Naive thymus-derived CD4-positive, alpha-beta T cell (primary cell): ENCODE data around the gene ADA. TPM values are rescaled to one million over a fixed set of nuclear protein-coding genes. Genes with fewer than 3 reads are reported as not detected.

Experiments used
- ATAC-seq: fragments of 150-1000 bp; cut with Tn5 transposase; 2 replicates; pipeline ENCODE4 v1.10.0; 2021; ENCODE audit warnings: mild to moderate bottlenecking, moderate library complexity
- CTCF ChIA-PET: fragments of 350-600 bp; sonication (Branson Sonifier 250); formaldehyde crosslinking; loops from one replicate; lab custom pipeline; 2021; ENCODE audit warnings: antibody characterized with exemption; lab: Charles Lee
- POLR2A ChIA-PET: fragments of 350-600 bp; sonication (Branson Sonifier 250); formaldehyde crosslinking; loops from one replicate; lab custom pipeline; 2021; ENCODE audit warnings: antibody characterized with exemption, inconsistent platforms; lab: Charles Lee
- DNase-seq, 9 donors: peaks; one replicate each; pipeline versions ENCODE4 v3.0.0 to v3.0.0-alpha.2; 2020 to 2022; ENCODE audit warnings: mixed read lengths in 1 of 9
- H3K27ac ChIP-seq: one replicate; pipeline ENCODE4 v1.7.0; 2013; ENCODE audit warnings: mild to moderate bottlenecking, low read depth, low read length, moderate library complexity
- H3K27me3 ChIP-seq, 2 donors: one replicate each; pipeline ENCODE4 v1.7.0; 2013; ENCODE audit warnings: low read length in 2 of 2, mild to moderate bottlenecking in 2 of 2, moderate library complexity in 2 of 2; ENCODE audit not compliant: control insufficient read depth in 2 of 2, insufficient read depth in 2 of 2
- H3K36me3 ChIP-seq, 3 experiments: 1 replicate in 2 of 3; 2 replicates in 1 of 3; pipeline ENCODE4 v1.7.0; 2013; ENCODE audit warnings: low read length in 3 of 3, mild to moderate bottlenecking in 3 of 3, moderate library complexity in 1 of 3; ENCODE audit not compliant: insufficient read depth in 3 of 3, control insufficient read depth in 2 of 3
- H3K4me1 ChIP-seq, 2 donors: one replicate each; pipeline ENCODE4 v1.7.0; 2013; ENCODE audit warnings: low read length in 2 of 2, mild to moderate bottlenecking in 2 of 2, moderate library complexity in 1 of 2; ENCODE audit not compliant: control insufficient read depth in 2 of 2, insufficient read depth in 2 of 2
- H3K4me3 ChIP-seq: 2 replicates; pipeline ENCODE4 v1.7.0; 2013; ENCODE audit warnings: mild to moderate bottlenecking, low read length
- H3K9me3 ChIP-seq, 3 experiments: 1 replicate in 2 of 3; 2 replicates in 1 of 3; pipeline ENCODE4 v1.7.0; 2013; ENCODE audit warnings: low read length in 3 of 3; ENCODE audit not compliant: control insufficient read depth in 2 of 3
- H3K27ac Mint-ChIP-seq, 9 donors: one replicate each; pipeline ENCODE4 v1.8.0; 2020 to 2022; ENCODE audit warnings: mixed read lengths in 9 of 9, mild to moderate bottlenecking in 8 of 9, moderate library complexity in 5 of 9, inconsistent platforms in 2 of 9
- H3K27me3 Mint-ChIP-seq, 5 donors: one replicate each; pipeline ENCODE4 v1.8.0; 2021 to 2022; ENCODE audit warnings: mixed read lengths in 5 of 5, mild to moderate bottlenecking in 1 of 5
- H3K36me3 Mint-ChIP-seq, 5 donors: one replicate each; pipeline ENCODE4 v1.8.0; 2020 to 2022; ENCODE audit warnings: mixed read lengths in 5 of 5, mild to moderate bottlenecking in 3 of 5, inconsistent platforms in 1 of 5
- H3K4me1 Mint-ChIP-seq, 7 donors: one replicate each; pipeline ENCODE4 v1.8.0; 2020 to 2022; ENCODE audit warnings: mixed read lengths in 7 of 7, mild to moderate bottlenecking in 3 of 7, inconsistent platforms in 1 of 7
- H3K4me3 Mint-ChIP-seq, 10 donors: one replicate each; pipeline ENCODE4 v1.8.0; 2020 to 2022; ENCODE audit warnings: mild to moderate bottlenecking in 10 of 10, mixed read lengths in 10 of 10, moderate library complexity in 6 of 10, inconsistent platforms in 2 of 10
- H3K9me3 Mint-ChIP-seq, 11 donors: one replicate each; pipeline ENCODE4 v1.8.0; 2020 to 2022; ENCODE audit warnings: mixed read lengths in 11 of 11, mild to moderate bottlenecking in 4 of 11, inconsistent platforms in 1 of 11, moderate library complexity in 1 of 11
- intact Hi-C, 2 donors: fragments of 100-400 bp; cut with micrococcal nuclease; formaldehyde crosslinking; loops; one replicate each; pipeline ENCODE4 v1.15.1; 2023
- polyA plus RNA-seq, 2 donors: library from polyadenylated mRNA; unstranded; fragments of 300-500 nt; fragmentation: Illumina TruSeq; gene quantifications; one replicate each; pipeline ENCODE4 v1.2.3, GENCODE V29; 2021
- total RNA-seq, 6 experiments: library from RNA in 5 of 6; stranded (reverse) in 5 of 6; gene quantifications; 1 replicate in 5 of 6; 2 replicates in 1 of 6; pipeline ENCODE4 v1.2.3 and lab custom pipeline; 2021 to 2026

The ADA gene
- total and polyA plus RNA-seq, 7 experiments from 2014 or later = 26.1 to 103 (median 35.2) TPM

GRCh38 chr20:44642203-44643153, 9.0 kb downstream of the ADA start:
- DNase-seq = peak in 8 of 9 donors; percentile 28 to 54 (median 41)
- Mint-ChIP-seq H3K27me3 (no peaks in the 10 kb centered on the region), H3K4me3 (peak overlapping the region; percentile 63 to 96 (median 76)), H3K27ac (peak overlapping the region; percentile 90 to 98 (median 96)), H3K36me3 (peaks cover 8 to 39% (median 21%) of the 10 kb centered on the region in 5 donors), H3K9me3 (peaks cover 0 to 12% (median 0%) of the 10 kb centered on the region in 11 donors), H3K4me1 (peaks cover 55 to 82% (median 70%) of the 10 kb centered on the region in 7 donors)
- peak; percentile 33 for ATAC-seq
- Histone ChIP-seq H3K4me1 (peaks cover 53 to 70% of the 10 kb centered on the region in 2 donors), H3K36me3 (peaks cover 0 to 16% (median 0%) of the 10 kb centered on the region in 3 experiments), H3K9me3 (no peaks in the 10 kb centered on the region), H3K27me3 (no peaks in the 10 kb centered on the region), H3K4me3 (peak overlapping the region; percentile 47), H3K27ac (peak overlapping the region; percentile 76)
- CTCF ChIA-PET = interaction anchor here (0.5 to 2.2 kb wide), 7 partner anchors 8 to 259 kb away, joined by 3 to 20 read pairs (median 4); no protein-coding TSS in a partner anchor
- POLR2A ChIA-PET = interaction anchor here (0.6 to 11.4 kb wide), 8 partner anchors 9 to 430 kb away, joined by 3 to 122 read pairs (median 4); partner anchors contain the start of genes ADA and SERINC3
- intact Hi-C loops = loop anchor here (1.0 to 10.0 kb wide), 6 partner anchors 9 to 426 kb away; partner anchors contain the start of genes ADA (in 2 of the 2), SERINC3 (in 1 of the 2), STK4 (in 1 of the 2) and TOMM34 (in 1 of the 2)

GRCh38 chr20:44641325-44641724, 10.2 kb downstream of the ADA start:
- intact Hi-C loops = loop anchor here (5.0 to 10.0 kb wide), 2 partner anchors 41 to 323 kb away; partner anchors contain the start of genes STK4 (in 1 of the 2) and TOMM34 (in 1 of the 2)
- H3K9me3 Mint-ChIP-seq = peaks cover 0 to 12% (median 0%) of the 10 kb centered on the region in 11 donors
- POLR2A ChIA-PET = interaction anchor here (3.8 to 11.4 kb wide), 2 partner anchors 12 to 23 kb away, joined by 28 to 122 read pairs; partner anchors contain the start of gene ADA
- H3K27ac Mint-ChIP-seq = peak overlapping the region; percentile 28 to 98 (median 90)
- DNase-seq (no peak), ATAC-seq (no peak)
- H3K27me3 Mint-ChIP-seq = no peaks in the 10 kb centered on the region
- H3K27ac ChIP-seq = no peak overlapping the region
- peak overlapping the region in 7 of 10 donors; percentile 2 to 85 (median 50) for H3K4me3 Mint-ChIP-seq
- peaks cover 0 to 23% (median 0%) of the 10 kb centered on the region in 3 experiments for H3K36me3 ChIP-seq
- peaks cover 47 to 71% (median 61%) of the 10 kb centered on the region in 7 donors for H3K4me1 Mint-ChIP-seq
- peaks cover 43 to 58% of the 10 kb centered on the region in 2 donors for H3K4me1 ChIP-seq
- no peaks in the 10 kb centered on the region for H3K9me3 ChIP-seq
- peaks cover 8 to 49% (median 27%) of the 10 kb centered on the region in 5 donors for H3K36me3 Mint-ChIP-seq
- no peaks in the 10 kb centered on the region for H3K27me3 ChIP-seq
- CTCF ChIA-PET = interaction anchor here (0.9 kb wide), 1 partner anchor 9 kb away, joined by 5 read pairs; no protein-coding TSS in a partner anchor
- no peak overlapping the region for H3K4me3 ChIP-seq

GRCh38 chr20:44640522-44640921, 11.0 kb downstream of the ADA start:
- no peaks in the 10 kb centered on the region for H3K9me3 ChIP-seq
- no peak overlapping the region for H3K27ac ChIP-seq
- H3K9me3 Mint-ChIP-seq = peaks cover 0 to 12% (median 0%) of the 10 kb centered on the region in 11 donors
- peaks cover 39 to 63% (median 53%) of the 10 kb centered on the region in 7 donors for H3K4me1 Mint-ChIP-seq
- POLR2A ChIA-PET = no interaction called here
- DNase-seq = no peak
- peak overlapping the region in 7 of 9 donors; percentile 17 to 98 (median 80) for H3K27ac Mint-ChIP-seq
- ATAC-seq = no peak
- no peak overlapping the region for H3K4me3 ChIP-seq
- peaks cover 8 to 51% (median 30%) of the 10 kb centered on the region in 5 donors for H3K36me3 Mint-ChIP-seq
- H3K4me3 Mint-ChIP-seq = no peak overlapping the region
- peaks cover 35 to 50% of the 10 kb centered on the region in 2 donors for H3K4me1 ChIP-seq
- intact Hi-C loops = loop anchor here (5.0 to 10.0 kb wide), 2 partner anchors 42 to 324 kb away; partner anchors contain the start of genes STK4 (in 1 of the 2) and TOMM34 (in 1 of the 2)
- no peaks in the 10 kb centered on the region for H3K27me3 Mint-ChIP-seq
- peaks cover 0 to 31% (median 0%) of the 10 kb centered on the region in 3 experiments for H3K36me3 ChIP-seq
- CTCF ChIA-PET = no interaction called here
- H3K27me3 ChIP-seq = no peaks in the 10 kb centered on the region

DNA sequence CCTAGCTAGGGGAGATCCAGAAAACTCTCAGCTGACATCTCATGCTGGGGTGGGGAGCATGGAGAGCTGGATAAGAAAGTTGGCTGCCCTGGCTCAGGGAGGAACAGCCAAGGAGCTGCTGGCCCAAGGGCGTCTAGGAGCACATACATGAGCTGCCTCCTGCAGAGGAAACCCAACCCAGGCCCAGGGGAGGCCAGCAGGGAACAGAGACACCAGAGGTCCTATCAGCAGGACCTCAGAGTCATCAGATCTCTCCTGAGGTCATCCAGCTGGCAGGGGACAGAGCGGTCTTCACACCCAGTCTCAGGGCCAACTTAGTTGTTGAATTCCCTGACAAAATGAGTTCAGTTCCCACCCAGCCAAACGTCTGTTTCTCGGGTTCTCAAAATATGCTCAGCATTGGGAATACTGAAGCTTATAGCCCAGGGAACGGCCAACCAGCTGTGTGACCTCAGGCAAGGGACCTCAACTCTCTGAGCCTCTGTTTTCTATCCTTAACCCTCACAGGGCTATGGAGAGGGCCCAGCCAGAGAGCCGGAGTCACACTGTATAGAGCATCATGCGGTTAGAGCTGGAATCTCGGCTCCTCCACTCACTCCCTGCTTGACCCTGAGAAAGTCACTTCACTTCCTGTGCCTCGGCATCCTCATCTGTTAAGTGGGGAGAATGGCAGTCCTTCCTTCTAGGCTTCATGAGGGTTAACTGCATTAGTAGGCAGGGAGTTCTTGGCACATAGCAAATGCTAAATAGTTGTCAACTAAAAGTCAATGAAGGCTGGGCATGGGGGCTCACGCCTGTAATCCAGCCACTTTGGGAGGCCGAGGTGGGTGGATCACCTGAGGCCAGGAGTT, 13.8 kb downstream of the ADA start:
- Histone ChIP-seq H3K36me3 (peaks cover 5 to 58% (median 8%) of the 10 kb centered on the region in 3 experiments), H3K9me3 (no peaks in the 10 kb centered on the region), H3K4me3 (no peak overlapping the region), H3K4me1 (peaks cover 8 to 24% of the 10 kb centered on the region in 2 donors), H3K27ac (no peak overlapping the region), H3K27me3 (no peaks in the 10 kb centered on the region)
- Mint-ChIP-seq H3K4me3 (no peak overlapping the region), H3K27me3 (no peaks in the 10 kb centered on the region), H3K9me3 (peaks cover 0 to 12% (median 0%) of the 10 kb centered on the region in 11 donors), H3K4me1 (peaks cover 20 to 35% (median 28%) of the 10 kb centered on the region in 7 donors), H3K36me3 (peaks cover 8 to 59% (median 35%) of the 10 kb centered on the region in 5 donors), H3K27ac (no peak overlapping the region)
- intact Hi-C loops = no loop called here
- POLR2A ChIA-PET = interaction anchor here (0.6 kb wide), 1 partner anchor 570 kb away, joined by 4 read pairs; no protein-coding TSS in a partner anchor
- CTCF ChIA-PET = no interaction called here
- ATAC-seq (no peak), DNase-seq (no peak)

- no peak overlapping the region for H3K4me3 Mint-ChIP-seq
- peaks cover 1 to 17% of the 10 kb centered on the region in 2 donors for H3K4me1 ChIP-seq
- H3K9me3 Mint-ChIP-seq = peaks cover 0 to 12% (median 0%) of the 10 kb centered on the region in 11 donors
- ATAC-seq (no peak), DNase-seq (no peak)
- H3K27ac ChIP-seq = no peak overlapping the region
- peaks cover 8 to 61% (median 35%) of the 10 kb centered on the region in 5 donors for H3K36me3 Mint-ChIP-seq
- H3K27me3 Mint-ChIP-seq = no peaks in the 10 kb centered on the region
- H3K36me3 ChIP-seq = peaks cover 5 to 65% (median 8%) of the 10 kb centered on the region in 3 experiments
- no peak overlapping the region for H3K4me3 ChIP-seq
- ChIA-PET POLR2A (interaction anchor here (0.6 kb wide), 1 partner anchor 569 kb away, joined by 4 read pairs; no protein-coding TSS in a partner anchor), CTCF (no interaction called here)
- intact Hi-C loops = no loop called here
- H3K27me3 ChIP-seq = no peaks in the 10 kb centered on the region
- H3K9me3 ChIP-seq = no peaks in the 10 kb centered on the region
- H3K4me1 Mint-ChIP-seq = peaks cover 13 to 28% (median 22%) of the 10 kb centered on the region in 7 donors
- no peak overlapping the region for H3K27ac Mint-ChIP-seq
Observed at GRCh38 chr20:44637042-44637441, 14.5 kb downstream of the ADA start.
